Measurements from ENCODE around the gene AGRP. TPM values are rescaled to one million over a fixed set of nuclear protein-coding genes. Genes with fewer than 3 reads are reported as not detected.

AGRP gene
- total and polyA plus RNA-seq, 2 donors from 2014 or later, result 2.7 TPM; not detected in 1

GRCh38 chr16:67526149-67526791 is 42.9 kb upstream of the AGRP start:
- Histone ChIP-seq H3K9me3 (ENCODE audit: control insufficient read depth in 2 of 3, insufficient read depth in 1 of 3, low read length in 3 of 3) (no peaks in the 10 kb centered on the region), H3K4me1 (ENCODE audit: control insufficient read depth in 2 of 3, insufficient read depth in 2 of 3, low read depth in 1 of 3, low read length in 3 of 3) (peaks cover 0 to 21% (median 15%) of the 10 kb centered on the region in 3 donors), H3K36me3 (ENCODE audit: control insufficient read depth in 2 of 3, insufficient read depth in 3 of 3, low read length in 3 of 3) (no peaks in the 10 kb centered on the region), H3K27me3 (ENCODE audit: control insufficient read depth, insufficient read depth, low read length) (no peaks in the 10 kb centered on the region), H3K4me3 (ENCODE audit: low read length in 3 of 3) (no peak overlapping the region), H3K9ac (ENCODE audit: low read length in 3 of 3) (no peak overlapping the region), H3K27ac (ENCODE audit: low read depth in 2 of 2, low read length in 2 of 2) (no peak overlapping the region)
- no peak for FAIRE-seq
- no peak for TF ChIP-seq CTCF (IDR thresholded peaks at IDR 0.05; ENCODE audit: borderline replicate concordance, extremely low read depth, insufficient read depth)
- DNase-seq, result peak in 1 of 5 donors; percentile 41
- intact Hi-C loops (cut with DNase I), result no loop called here

GRCh38 chr16:67525176-67525860 is 42.0 kb upstream of the AGRP start:
- Histone ChIP-seq H3K27ac (ENCODE audit: low read depth in 2 of 2, low read length in 2 of 2) (no peak overlapping the region), H3K9ac (ENCODE audit: low read length in 3 of 3) (no peak overlapping the region), H3K36me3 (ENCODE audit: control insufficient read depth in 2 of 3, insufficient read depth in 3 of 3, low read length in 3 of 3) (no peaks in the 10 kb centered on the region), H3K9me3 (ENCODE audit: control insufficient read depth in 2 of 3, insufficient read depth in 1 of 3, low read length in 3 of 3) (no peaks in the 10 kb centered on the region), H3K4me1 (ENCODE audit: control insufficient read depth in 2 of 3, insufficient read depth in 2 of 3, low read depth in 1 of 3, low read length in 3 of 3) (peaks cover 0 to 13% (median 9%) of the 10 kb centered on the region in 3 donors), H3K4me3 (ENCODE audit: low read length in 3 of 3) (no peak overlapping the region), H3K27me3 (ENCODE audit: control insufficient read depth, insufficient read depth, low read length) (no peaks in the 10 kb centered on the region)
- FAIRE-seq, result no peak
- no peak for TF ChIP-seq CTCF (IDR thresholded peaks at IDR 0.05; ENCODE audit: borderline replicate concordance, extremely low read depth, insufficient read depth)
- intact Hi-C loops (cut with DNase I), result no loop called here
- DNase-seq, result peak in 1 of 5 donors; percentile 35

- H3K36me3 ChIP-seq (ENCODE audit: control insufficient read depth in 2 of 3, insufficient read depth in 3 of 3, low read length in 3 of 3), result no peaks in the 10 kb centered on the region
- peaks cover 0 to 9% (median 8%) of the 10 kb centered on the region in 3 donors for H3K4me1 ChIP-seq (ENCODE audit: control insufficient read depth in 2 of 3, insufficient read depth in 2 of 3, low read depth in 1 of 3, low read length in 3 of 3)
- peak; percentile 96 to 98 (median 96) for DNase-seq
- intact Hi-C loops (cut with DNase I), result no loop called here
- H3K27me3 ChIP-seq (ENCODE audit: control insufficient read depth, insufficient read depth, low read length), result no peaks in the 10 kb centered on the region
- H3K9me3 ChIP-seq (ENCODE audit: control insufficient read depth in 2 of 3, insufficient read depth in 1 of 3, low read length in 3 of 3), result no peaks in the 10 kb centered on the region
- peak overlapping the region; percentile 89 to 95 for H3K27ac ChIP-seq (ENCODE audit: low read depth in 2 of 2, low read length in 2 of 2)
- peak; percentile 100 for TF ChIP-seq CTCF (IDR thresholded peaks at IDR 0.05; ENCODE audit: borderline replicate concordance, extremely low read depth, insufficient read depth)
- FAIRE-seq, result no peak
- H3K4me3 ChIP-seq (ENCODE audit: low read length in 3 of 3), result peak overlapping the region; percentile 56 to 78 (median 66)
- peak overlapping the region in 2 of 3 donors; percentile 60 to 61 for H3K9ac ChIP-seq (ENCODE audit: low read length in 3 of 3)
These were observed 37.9 kb upstream of the AGRP start for GRCh38 chr16:67521095-67521804.
